Measurements from ENCODE around the gene TTN. TPM values are rescaled to one million over a fixed set of nuclear protein-coding genes. Genes with fewer than 3 reads are reported as not detected.

The TTN gene
- total and polyA plus RNA-seq, 2 donors (not counting 1 experiment from before 2014, with no cell fraction given), result 1.7 to 46.4 TPM

- Mint-ChIP-seq H3K27ac (no peak overlapping the region), H3K4me3 (no peak overlapping the region), H3K9me3 (ENCODE audit: insufficient read depth) (no peaks in the 10 kb centered on the region), H3K27me3 (no peaks in the 10 kb centered on the region), H3K4me1 (no peaks in the 10 kb centered on the region)
- Histone ChIP-seq H4K20me1 (ENCODE audit: control insufficient read depth, insufficient read depth, low read length, poor library complexity, severe bottlenecking) (no peaks in the 10 kb centered on the region), H2AFZ (ENCODE audit: insufficient read depth, low read depth, low read length, poor library complexity, severe bottlenecking) (no peak overlapping the region), H3K4me2 (replicated peaks; ENCODE audit: low read depth, low read length, poor library complexity, severe bottlenecking) (no peak overlapping the region), H3K9me3 (ENCODE audit: control extremely low read depth in 1 of 3, control insufficient read depth in 2 of 3, insufficient read depth in 1 of 3, low read length in 2 of 3) (no peaks in the 10 kb centered on the region), H3K9ac (ENCODE audit: low read length) (no peak overlapping the region), H3K4me3 (ENCODE audit: control extremely low read depth in 1 of 5, extremely low read depth in 1 of 5, insufficient read depth in 1 of 5, low read depth in 2 of 5, low read length in 4 of 5) (no peak overlapping the region), H3K4me1 (ENCODE audit: control insufficient read depth in 2 of 2, insufficient read depth in 2 of 2, low read length in 2 of 2) (no peaks in the 10 kb centered on the region), H3K27me3 (replicated peaks in 1 of 4; ENCODE audit: control extremely low read depth in 1 of 4, control insufficient read depth in 3 of 4, insufficient read depth in 4 of 4, low read length in 3 of 4) (no peaks in the 10 kb centered on the region), H3K79me2 (ENCODE audit: control insufficient read depth, insufficient read depth, low read length) (no peaks in the 10 kb centered on the region), H3K27ac (ENCODE audit: low read length in 2 of 2) (no peak overlapping the region), H3K36me3 (replicated peaks in 1 of 2; ENCODE audit: control extremely low read depth in 1 of 2, control insufficient read depth in 1 of 2, extremely low read depth in 1 of 2, insufficient read depth in 2 of 2, low read length in 1 of 2) (peaks cover 0 to 7% of the 10 kb centered on the region in 2 experiments)
- ChIA-PET CTCF (interaction anchor here (1.0 kb wide), 1 partner anchor 345 kb away, joined by 3 read pairs; no protein-coding TSS in a partner anchor), POLR2A (no interaction called here)
- WGBS (ENCODE audit: insufficient coverage), result 100% methylated on average over 2 of the region's 10 CpGs
- intact Hi-C loops (cut with micrococcal nuclease), result no loop called here
- TF ChIP-seq EZH2 (IDR thresholded peaks at IDR 0.05; ENCODE audit: borderline replicate concordance, insufficient read depth, low read depth, low read length, poor library complexity, severe bottlenecking), result no peak
- no peak for TF ChIP-seq CTCF (IDR thresholded peaks at IDR 0.05)
- DNase-seq (no peak), ATAC-seq (ENCODE audit: low read depth) (no peak)
Measured at GRCh38 chr2:178783889-178784288, 23.3 kb downstream of the TTN start.

GRCh38 chr2:178782236-178782635 is 25.0 kb downstream of the TTN start:
- H3K79me2 ChIP-seq (ENCODE audit: control insufficient read depth, insufficient read depth, low read length), result no peaks in the 10 kb centered on the region
- H4K20me1 ChIP-seq (ENCODE audit: control insufficient read depth, insufficient read depth, low read length, poor library complexity, severe bottlenecking), result no peaks in the 10 kb centered on the region
- H3K27me3 ChIP-seq (replicated peaks in 1 of 4; ENCODE audit: control extremely low read depth in 1 of 4, control insufficient read depth in 3 of 4, insufficient read depth in 4 of 4, low read length in 3 of 4), result no peaks in the 10 kb centered on the region
- 100% methylated on average over 1 of the region's 7 CpGs for WGBS (ENCODE audit: insufficient coverage)
- ATAC-seq (ENCODE audit: low read depth) (no peak), DNase-seq (no peak)
- peaks cover 0 to 16% of the 10 kb centered on the region in 2 experiments for H3K36me3 ChIP-seq (replicated peaks in 1 of 2; ENCODE audit: control extremely low read depth in 1 of 2, control insufficient read depth in 1 of 2, extremely low read depth in 1 of 2, insufficient read depth in 2 of 2, low read length in 1 of 2)
- ChIA-PET CTCF (no interaction called here), POLR2A (no interaction called here)
- H3K4me3 ChIP-seq (ENCODE audit: control extremely low read depth in 1 of 5, extremely low read depth in 1 of 5, insufficient read depth in 1 of 5, low read depth in 2 of 5, low read length in 4 of 5), result no peak overlapping the region
- H3K27ac Mint-ChIP-seq, result no peak overlapping the region
- no peaks in the 10 kb centered on the region for H3K27me3 Mint-ChIP-seq
- H3K9me3 Mint-ChIP-seq (ENCODE audit: insufficient read depth), result no peaks in the 10 kb centered on the region
- H3K27ac ChIP-seq (ENCODE audit: low read length in 2 of 2), result no peak overlapping the region
- intact Hi-C loops (cut with micrococcal nuclease), result no loop called here
- no peaks in the 10 kb centered on the region for H3K4me1 ChIP-seq (ENCODE audit: control insufficient read depth in 2 of 2, insufficient read depth in 2 of 2, low read length in 2 of 2)
- no peaks in the 10 kb centered on the region for H3K4me1 Mint-ChIP-seq
- no peak overlapping the region for H3K9ac ChIP-seq (ENCODE audit: low read length)
- TF ChIP-seq EZH2 (IDR thresholded peaks at IDR 0.05; ENCODE audit: borderline replicate concordance, insufficient read depth, low read depth, low read length, poor library complexity, severe bottlenecking) (no peak), CTCF (IDR thresholded peaks at IDR 0.05) (no peak)
- no peak overlapping the region for H3K4me2 ChIP-seq (replicated peaks; ENCODE audit: low read depth, low read length, poor library complexity, severe bottlenecking)
- H3K9me3 ChIP-seq (ENCODE audit: control extremely low read depth in 1 of 3, control insufficient read depth in 2 of 3, insufficient read depth in 1 of 3, low read length in 2 of 3), result no peaks in the 10 kb centered on the region
- H3K4me3 Mint-ChIP-seq, result no peak overlapping the region
- H2AFZ ChIP-seq (ENCODE audit: insufficient read depth, low read depth, low read length, poor library complexity, severe bottlenecking), result no peak overlapping the region

All from B cell (primary cell).